ENCODE results near the gene KCNH2. TPM values are rescaled to one million over a fixed set of nuclear protein-coding genes. Genes with fewer than 3 reads are reported as not detected.
A peak's percentile ranks its signal among the peaks of the same experiment; 100 is the strongest.

The KCNH2 gene
- total and polyA plus RNA-seq, 5 donors: 113 to 163 (median 132) TPM

DNA sequence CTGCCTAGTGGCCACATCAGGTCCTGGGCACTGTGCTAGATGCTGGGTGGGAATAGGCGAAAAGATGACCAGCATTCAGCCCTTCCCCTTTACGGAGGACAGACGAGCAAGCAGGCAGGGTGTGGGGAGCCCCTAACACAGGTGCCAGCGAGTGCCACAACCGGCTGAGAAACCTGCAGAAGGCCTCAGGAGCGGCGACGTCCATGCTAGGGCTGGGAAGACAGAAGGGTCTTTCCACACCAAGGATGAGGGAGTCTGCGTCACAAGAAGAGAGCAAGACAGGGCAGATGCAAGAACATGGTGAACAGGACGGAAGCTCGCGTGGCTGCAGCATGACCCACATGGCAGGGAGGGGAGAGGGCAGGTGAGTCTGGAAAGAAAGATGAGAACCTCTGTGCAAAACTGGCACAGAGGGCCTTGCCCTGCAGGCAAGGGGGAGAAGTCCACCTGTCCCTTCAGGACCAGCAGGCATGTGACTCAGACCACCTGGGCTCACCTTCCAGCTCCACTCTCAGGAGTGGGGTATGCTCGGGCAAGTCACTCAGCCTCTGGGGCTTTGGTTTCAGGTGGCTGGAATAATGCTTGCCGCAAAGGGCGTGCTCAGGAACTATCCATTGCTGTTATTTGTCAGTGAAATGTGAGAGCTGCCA, 36.6 kb downstream of the KCNH2 start:
- 83% methylated on average over 15 of the region's 15 CpGs for whole genome bisulfite sequencing
- H3K9me3 ChIP-seq (ENCODE audit: control insufficient read depth, low read length): no peaks in the 10 kb centered on the region
- no peak overlapping the region for H3K27ac ChIP-seq (ENCODE audit: low read length)
- H3K4me1 ChIP-seq (ENCODE audit: control insufficient read depth, insufficient read depth, low read length): peaks cover 4% of the 10 kb centered on the region
- intact Hi-C loops (cut with DNase I): no loop called here
- H3K27me3 ChIP-seq (ENCODE audit: control insufficient read depth, insufficient read depth): no peaks in the 10 kb centered on the region
- ATAC-seq (no peak), DNase-seq (no peak)
- no peak overlapping the region for H3K4me3 ChIP-seq (ENCODE audit: low read length)

DNA sequence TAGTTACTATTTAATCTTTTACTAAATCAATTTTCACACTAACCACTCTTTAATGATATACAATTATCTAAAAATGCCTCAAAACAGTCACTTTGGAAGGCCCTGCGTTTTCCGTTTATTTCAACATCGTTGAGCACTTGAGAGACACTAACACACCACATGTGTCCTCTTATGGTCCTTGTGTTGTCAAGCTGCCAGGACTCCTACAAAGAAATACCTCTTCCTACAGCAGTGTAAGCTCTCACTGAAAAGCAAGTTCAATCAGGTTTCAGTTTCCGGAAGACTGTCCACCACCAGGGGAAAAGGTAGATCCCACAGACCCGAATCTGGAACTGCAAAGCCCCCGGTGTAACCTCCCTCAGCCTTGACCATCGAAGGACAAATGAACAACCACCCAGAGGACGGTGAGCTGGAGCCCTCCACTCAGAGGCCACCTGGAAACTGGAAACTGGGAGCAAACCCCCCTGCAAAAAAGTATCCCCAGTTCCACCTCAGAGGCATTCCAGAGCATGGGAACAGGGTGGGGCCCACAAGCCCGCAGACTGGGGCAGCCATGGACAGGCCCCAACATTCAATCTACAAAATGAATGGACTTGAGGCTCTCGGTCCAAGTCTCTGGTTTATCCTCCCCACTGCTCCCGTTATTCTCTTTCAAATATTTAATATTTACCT, 37.6 kb downstream of the KCNH2 start:
- intact Hi-C loops (cut with DNase I): no loop called here
- no peak overlapping the region for H3K27ac ChIP-seq (ENCODE audit: low read length)
- no peaks in the 10 kb centered on the region for H3K9me3 ChIP-seq (ENCODE audit: control insufficient read depth, low read length)
- 71% methylated on average over 11 of the region's 11 CpGs for WGBS
- peaks cover 4% of the 10 kb centered on the region for H3K4me1 ChIP-seq (ENCODE audit: control insufficient read depth, insufficient read depth, low read length)
- no peaks in the 10 kb centered on the region for H3K27me3 ChIP-seq (ENCODE audit: control insufficient read depth, insufficient read depth)
- DNase-seq (no peak), ATAC-seq (no peak)
- no peak overlapping the region for H3K4me3 ChIP-seq (ENCODE audit: low read length)

DNA sequence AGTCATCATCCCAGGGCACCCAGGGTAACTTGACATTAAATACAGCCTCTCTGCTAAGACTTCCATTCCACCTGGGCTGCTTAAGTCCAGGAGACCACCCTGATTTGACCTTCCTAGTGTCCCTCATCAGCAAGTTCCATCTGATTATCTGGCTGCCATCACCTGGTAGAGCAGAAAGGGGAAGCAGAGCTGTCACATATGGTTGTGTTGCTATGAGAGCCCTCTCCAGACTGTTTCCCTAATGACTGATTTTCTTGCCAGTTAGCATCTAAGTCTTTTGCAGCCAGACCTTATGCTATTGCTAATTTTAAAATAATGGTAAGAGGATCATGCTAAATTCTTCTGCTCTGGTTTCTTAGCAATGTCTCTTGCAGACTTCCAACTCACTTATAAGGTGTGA, 38.7 kb downstream of the KCNH2 start:
- Histone ChIP-seq H3K4me1 (ENCODE audit: control insufficient read depth, insufficient read depth, low read length) (peaks cover 4% of the 10 kb centered on the region), H3K27me3 (ENCODE audit: control insufficient read depth, insufficient read depth) (no peaks in the 10 kb centered on the region), H3K27ac (ENCODE audit: low read length) (no peak overlapping the region), H3K9me3 (ENCODE audit: control insufficient read depth, low read length) (no peaks in the 10 kb centered on the region), H3K4me3 (ENCODE audit: low read length) (no peak overlapping the region)
- intact Hi-C loops (cut with DNase I): no loop called here
- ATAC-seq (no peak), DNase-seq (no peak)

DNA sequence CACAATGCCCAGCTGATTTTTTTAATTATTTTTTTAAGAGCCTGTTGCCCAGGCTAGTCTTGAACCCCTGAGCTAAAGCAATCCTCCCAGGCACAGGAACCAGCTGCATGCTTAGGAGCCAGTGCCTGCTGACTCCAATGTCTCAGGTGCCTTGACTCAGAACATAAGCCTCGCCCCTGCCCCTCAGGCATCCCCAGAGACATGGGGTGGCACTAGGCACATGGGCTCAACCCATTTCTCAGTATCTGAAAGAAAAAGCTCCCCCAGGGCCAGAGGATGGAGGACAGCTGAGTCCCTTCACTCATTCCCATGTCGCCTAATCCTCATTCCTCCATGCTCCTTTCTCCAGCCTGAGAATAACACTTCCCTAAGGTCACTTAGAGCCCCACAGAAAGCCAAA, 39.1 kb downstream of the KCNH2 start:
- H3K4me1 ChIP-seq (ENCODE audit: control insufficient read depth, insufficient read depth, low read length): peaks cover 4% of the 10 kb centered on the region
- no peaks in the 10 kb centered on the region for H3K9me3 ChIP-seq (ENCODE audit: control insufficient read depth, low read length)
- H3K4me3 ChIP-seq (ENCODE audit: low read length): no peak overlapping the region
- DNase-seq (no peak), ATAC-seq (no peak)
- 94% methylated on average over 2 of the region's 2 CpGs for WGBS
- no peaks in the 10 kb centered on the region for H3K27me3 ChIP-seq (ENCODE audit: control insufficient read depth, insufficient read depth)
- intact Hi-C loops (cut with DNase I): no loop called here
- no peak overlapping the region for H3K27ac ChIP-seq (ENCODE audit: low read length)

DNA sequence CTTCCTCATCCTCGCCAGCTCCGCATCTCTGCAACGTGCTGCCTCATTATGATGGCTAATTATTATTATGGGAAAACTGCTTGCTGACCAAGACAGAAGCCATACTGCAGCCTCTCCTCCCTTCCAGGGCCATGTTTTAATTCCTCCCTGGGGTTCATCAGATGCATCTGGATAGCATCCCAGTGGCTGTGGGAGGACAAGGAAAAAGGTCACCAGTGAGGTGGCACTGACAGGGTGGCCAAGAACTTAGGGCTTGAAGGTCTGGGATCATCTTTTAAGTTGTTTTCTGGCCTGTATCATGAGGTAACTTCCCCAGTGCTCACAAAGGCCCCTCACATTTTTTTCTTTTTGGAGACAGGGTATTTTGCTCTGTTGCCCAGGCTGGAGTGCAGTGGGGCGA, 39.6 kb downstream of the KCNH2 start:
- Histone ChIP-seq H3K4me3 (ENCODE audit: low read length) (no peak overlapping the region), H3K9me3 (ENCODE audit: control insufficient read depth, low read length) (no peaks in the 10 kb centered on the region), H3K4me1 (ENCODE audit: control insufficient read depth, insufficient read depth, low read length) (peaks cover 4% of the 10 kb centered on the region), H3K27me3 (ENCODE audit: control insufficient read depth, insufficient read depth) (no peaks in the 10 kb centered on the region), H3K27ac (ENCODE audit: low read length) (no peak overlapping the region)
- ATAC-seq (no peak), DNase-seq (no peak)
- intact Hi-C loops (cut with DNase I): no loop called here
- WGBS: 51% methylated on average over 4 of the region's 4 CpGs

DNA sequence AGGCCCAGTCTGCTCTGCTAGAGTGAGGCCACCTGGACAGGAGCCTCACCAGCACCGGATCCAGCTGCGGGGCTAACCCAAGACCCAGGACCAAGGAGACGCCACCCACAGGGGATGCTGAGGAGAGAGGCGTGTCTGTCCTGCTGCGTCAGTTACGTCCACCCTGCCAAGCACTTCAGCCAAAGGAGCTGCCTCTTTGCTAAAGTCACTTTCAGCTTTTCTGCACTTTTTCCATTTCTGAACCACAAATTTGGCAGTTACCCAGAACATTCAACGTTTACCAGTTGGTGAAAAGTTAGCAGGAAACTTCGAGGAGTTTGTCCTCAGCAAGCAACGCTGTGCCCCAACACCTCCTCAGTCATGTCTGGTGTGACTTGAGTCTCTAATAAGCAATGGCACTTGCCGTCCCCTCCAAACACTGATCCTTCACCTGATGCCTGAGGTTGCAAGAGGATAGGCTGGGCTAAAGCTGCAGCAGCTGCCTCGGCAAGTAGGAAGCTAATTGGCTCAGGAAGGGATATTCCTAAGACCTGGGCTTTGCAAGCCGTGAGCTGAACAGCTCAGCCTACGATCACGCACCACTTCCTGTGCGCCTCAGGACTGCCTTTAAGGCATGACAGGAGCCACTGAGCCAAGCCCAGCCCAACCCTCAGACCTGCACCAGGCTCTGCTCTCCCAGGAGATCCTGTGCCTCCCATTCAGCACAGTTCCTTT, 40.1 kb downstream of the KCNH2 start:
- no peak for ATAC-seq
- no peak overlapping the region for H3K27ac ChIP-seq (ENCODE audit: low read length)
- intact Hi-C loops (cut with DNase I): no loop called here

DNA sequence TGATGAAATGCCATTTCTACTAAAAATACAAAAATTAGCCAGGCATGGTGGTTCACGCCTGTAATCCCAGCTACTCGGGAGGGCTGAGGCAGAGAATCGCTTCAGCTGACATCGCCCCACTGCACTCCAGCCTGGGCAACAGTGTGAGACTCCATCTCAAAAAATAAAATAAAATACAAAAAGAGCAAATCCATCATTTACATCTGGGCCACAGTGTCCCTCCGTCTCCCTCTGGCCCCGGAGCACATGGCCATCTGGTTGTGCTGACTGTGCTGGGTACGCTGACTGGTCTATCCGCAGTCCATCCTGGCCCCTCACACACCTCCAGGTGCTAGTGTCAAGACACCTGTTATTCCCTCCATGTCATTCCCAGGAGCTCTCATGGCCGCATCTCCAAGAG, 42.1 kb downstream of the KCNH2 start:
- no peaks in the 10 kb centered on the region for H3K27me3 ChIP-seq (ENCODE audit: control insufficient read depth, insufficient read depth)
- ATAC-seq: no peak
- WGBS: 94% methylated on average over 9 of the region's 9 CpGs
- H3K4me3 ChIP-seq (ENCODE audit: low read length): no peak overlapping the region
- H3K4me1 ChIP-seq (ENCODE audit: control insufficient read depth, insufficient read depth, low read length): peaks cover 4% of the 10 kb centered on the region
- no peak overlapping the region for H3K27ac ChIP-seq (ENCODE audit: low read length)
- H3K9me3 ChIP-seq (ENCODE audit: control insufficient read depth, low read length): no peaks in the 10 kb centered on the region
- no peak for DNase-seq
- intact Hi-C loops (cut with DNase I): no loop called here

More for the DNA sequence above, 40.1 kb downstream of the KCNH2 start:
- 28% methylated on average over 15 of the region's 15 CpGs for WGBS
- H3K4me1 ChIP-seq (ENCODE audit: control insufficient read depth, insufficient read depth, low read length): peaks cover 4% of the 10 kb centered on the region
- peak in 1 of 3 donors; percentile 68 for DNase-seq
- H3K9me3 ChIP-seq (ENCODE audit: control insufficient read depth, low read length): no peaks in the 10 kb centered on the region
- no peak overlapping the region for H3K4me3 ChIP-seq (ENCODE audit: low read length)
- H3K27me3 ChIP-seq (ENCODE audit: control insufficient read depth, insufficient read depth): no peaks in the 10 kb centered on the region

DNA sequence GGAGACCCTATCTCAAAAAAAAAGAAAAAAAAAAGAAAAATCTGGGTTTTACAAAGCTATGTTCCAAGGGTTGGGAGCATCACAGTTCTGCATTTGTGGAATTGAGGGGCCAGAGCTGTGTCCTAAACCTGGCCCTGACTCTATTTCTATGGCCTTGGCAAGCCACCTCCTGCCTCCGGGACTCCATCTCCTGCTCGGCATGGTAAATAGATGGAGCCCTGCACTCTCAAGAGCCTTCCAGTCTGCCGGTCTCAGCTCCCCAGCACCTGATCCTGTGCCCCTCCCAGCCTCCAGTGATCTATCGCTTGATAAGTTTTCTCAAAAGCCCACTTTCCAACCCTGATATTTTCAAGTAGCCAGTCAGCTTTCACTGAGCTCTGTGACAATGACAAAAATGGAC, 43.0 kb downstream of the KCNH2 start:
- ATAC-seq: no peak
- H3K27ac ChIP-seq (ENCODE audit: low read length): no peak overlapping the region
- H3K9me3 ChIP-seq (ENCODE audit: control insufficient read depth, low read length): no peaks in the 10 kb centered on the region
- WGBS: 84% methylated on average over 4 of the region's 4 CpGs
- DNase-seq: no peak
- intact Hi-C loops (cut with DNase I): no loop called here
- H3K27me3 ChIP-seq (ENCODE audit: control insufficient read depth, insufficient read depth): no peaks in the 10 kb centered on the region
- peaks cover 4% of the 10 kb centered on the region for H3K4me1 ChIP-seq (ENCODE audit: control insufficient read depth, insufficient read depth, low read length)
- no peak overlapping the region for H3K4me3 ChIP-seq (ENCODE audit: low read length)

DNA sequence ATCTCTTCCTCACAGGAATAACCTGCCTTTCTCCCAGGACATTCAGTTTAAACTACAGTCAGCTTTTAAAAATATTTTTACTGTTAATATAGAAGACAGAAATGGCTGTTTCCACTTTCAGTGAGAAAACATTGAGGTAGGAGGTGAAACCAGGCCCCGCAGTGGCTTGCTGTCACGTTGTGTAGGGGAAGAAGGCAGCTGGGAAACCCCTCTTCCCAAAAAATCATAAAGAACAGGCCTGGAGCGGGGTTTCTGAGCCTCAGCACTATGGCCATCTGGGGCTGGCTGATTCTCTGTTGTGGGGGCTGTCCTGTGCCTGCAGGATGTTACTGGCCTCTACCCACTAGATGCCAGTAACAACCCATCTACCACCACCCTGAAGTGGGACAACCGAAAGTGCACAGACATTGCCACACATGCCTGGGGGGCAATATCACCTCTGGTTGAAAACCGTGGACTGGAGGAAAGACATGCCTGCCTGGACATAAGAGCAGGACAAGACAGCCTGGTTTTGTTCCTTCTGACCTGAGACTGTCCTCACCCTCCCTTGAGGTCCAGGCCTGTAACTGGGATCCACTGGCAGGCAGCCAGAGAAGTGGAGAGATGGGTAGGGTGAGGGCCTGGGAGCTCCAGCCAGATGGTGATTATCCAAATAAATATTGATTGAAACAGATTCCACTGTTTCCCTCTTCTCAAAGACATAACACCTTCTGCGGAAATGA, 43.9 kb downstream of the KCNH2 start:
- WGBS: 85% methylated on average over 6 of the region's 6 CpGs
- Histone ChIP-seq H3K9me3 (ENCODE audit: control insufficient read depth, low read length) (no peaks in the 10 kb centered on the region), H3K4me3 (ENCODE audit: low read length) (no peak overlapping the region), H3K27ac (ENCODE audit: low read length) (no peak overlapping the region), H3K27me3 (ENCODE audit: control insufficient read depth, insufficient read depth) (no peaks in the 10 kb centered on the region), H3K4me1 (ENCODE audit: control insufficient read depth, insufficient read depth, low read length) (peaks cover 4% of the 10 kb centered on the region)
- ATAC-seq (no peak), DNase-seq (no peak)
- intact Hi-C loops (cut with DNase I): no loop called here

DNA sequence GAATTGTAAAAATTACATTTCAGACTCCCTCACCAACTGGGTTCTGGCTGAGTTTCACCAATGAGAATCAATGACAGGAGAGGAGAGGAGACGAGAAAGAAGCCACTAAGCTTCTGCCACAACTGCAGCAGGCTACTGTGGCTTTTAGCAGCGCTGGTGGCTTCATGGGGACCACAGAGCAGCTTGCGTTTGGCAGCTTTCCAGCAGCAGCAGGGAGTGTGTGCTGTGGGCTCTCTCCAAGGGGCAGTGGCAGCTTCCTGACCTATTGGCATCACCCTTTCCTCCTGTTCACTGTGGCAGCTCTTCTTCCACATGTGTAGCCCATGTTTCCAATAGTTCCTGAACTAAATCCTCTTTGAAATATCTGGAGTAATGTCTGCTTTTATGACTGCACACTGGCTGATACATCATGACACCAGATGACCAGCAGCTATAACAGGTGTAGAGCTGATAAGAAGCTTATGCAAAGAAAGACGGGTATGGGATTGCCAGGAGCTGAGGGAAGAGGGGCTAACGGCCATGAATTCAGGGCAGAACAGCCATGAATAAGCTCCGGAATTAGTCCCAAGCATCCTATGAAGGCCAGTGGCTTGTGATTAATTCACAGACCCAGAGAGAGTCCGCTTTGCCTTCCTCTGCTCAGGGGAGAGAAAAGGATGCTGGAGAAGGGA, 46.8 kb downstream of the KCNH2 start:
- no peak for DNase-seq
- intact Hi-C loops (cut with DNase I): no loop called here
- H3K27ac ChIP-seq (ENCODE audit: low read length): no peak overlapping the region
- WGBS: 50% methylated on average over 7 of the region's 7 CpGs
- H3K4me1 ChIP-seq (ENCODE audit: control insufficient read depth, insufficient read depth, low read length): no peaks in the 10 kb centered on the region
- no peaks in the 10 kb centered on the region for H3K27me3 ChIP-seq (ENCODE audit: control insufficient read depth, insufficient read depth)
- no peaks in the 10 kb centered on the region for H3K9me3 ChIP-seq (ENCODE audit: control insufficient read depth, low read length)
- ATAC-seq: no peak
- H3K4me3 ChIP-seq (ENCODE audit: low read length): no peak overlapping the region
